ENCODE data around the gene TM9SF1. TPM values are rescaled to one million over a fixed set of nuclear protein-coding genes. Genes with fewer than 3 reads are reported as not detected.

Gene TM9SF1
- total and polyA plus RNA-seq, 9 of the 15 experiments (the other 6 are each of a cell fraction or from before 2014, with no cell fraction given): 5.3 to 20.3 (median 11.8) TPM

- 0 out of 2 replicates have a peak, but pooled peaks have one; percentile 17 for TF ChIP-seq ARID4B (CRISPR knock-in tag; IDR thresholded peaks at IDR 0.05)
- no peak for TF ChIP-seq GABPB1 (CRISPR knock-in tag; IDR thresholded peaks at IDR 0.05)
- TF ChIP-seq GATAD2B (IDR thresholded peaks at IDR 0.05; ENCODE audit: borderline replicate concordance): no peak
- no peak for TF ChIP-seq MITF (IDR thresholded peaks at IDR 0.05)
- TF ChIP-seq KDM2B (CRISPR knock-in tag; IDR thresholded peaks at IDR 0.05): no peak
- TF ChIP-seq ETV5 (CRISPR knock-in tag; IDR thresholded peaks at IDR 0.05; ENCODE audit: low read depth): no peak
- 0 out of 4 replicates have a peak, but pooled peaks of 1 of the 2 experiments have one; percentile 48 for TF ChIP-seq UBTF (IDR thresholded peaks at IDR 0.05; ENCODE audit: borderline replicate concordance in 1 of 2, low read depth in 2 of 2, low read length in 2 of 2)
- no peak for TF ChIP-seq MCM5 (IDR thresholded peaks at IDR 0.05; ENCODE audit: low read depth)
- no peak for TF ChIP-seq DMBX1 (CRISPR knock-in tag; IDR thresholded peaks at IDR 0.05; ENCODE audit: borderline replicate concordance)
- TF ChIP-seq SREBF1 (IDR thresholded peaks at IDR 0.05; ENCODE audit: borderline replicate concordance, low read depth, low read length): no peak
- TF ChIP-seq FOXP1 (CRISPR knock-in tag; IDR thresholded peaks at IDR 0.05): no peak
- TF ChIP-seq ARID2 (IDR thresholded peaks at IDR 0.05): no peak
- no peak for TF ChIP-seq L3MBTL2 (IDR thresholded peaks at IDR 0.05)
- TF ChIP-seq TARDBP (IDR thresholded peaks at IDR 0.05): no peak
- TF ChIP-seq HDGF (IDR thresholded peaks at IDR 0.05): no peak
- TF ChIP-seq COPS2 (conservative IDR thresholded peaks at IDR 0.05): no peak
- TF ChIP-seq RBM15 (IDR thresholded peaks at IDR 0.05; ENCODE audit: insufficient read depth, low read length): no peak
Measured at GRCh38 chr14:24147761-24148428, 47.3 kb downstream of the TM9SF1 start (continued).
